ENCODE data around the gene HOXC13. TPM values are rescaled to one million over a fixed set of nuclear protein-coding genes. Genes with fewer than 3 reads are reported as not detected.

HOXC13 gene
- total and polyA plus RNA-seq, 2 donors (not counting 1 experiment from before 2014, with no cell fraction given) = not detected

DNA sequence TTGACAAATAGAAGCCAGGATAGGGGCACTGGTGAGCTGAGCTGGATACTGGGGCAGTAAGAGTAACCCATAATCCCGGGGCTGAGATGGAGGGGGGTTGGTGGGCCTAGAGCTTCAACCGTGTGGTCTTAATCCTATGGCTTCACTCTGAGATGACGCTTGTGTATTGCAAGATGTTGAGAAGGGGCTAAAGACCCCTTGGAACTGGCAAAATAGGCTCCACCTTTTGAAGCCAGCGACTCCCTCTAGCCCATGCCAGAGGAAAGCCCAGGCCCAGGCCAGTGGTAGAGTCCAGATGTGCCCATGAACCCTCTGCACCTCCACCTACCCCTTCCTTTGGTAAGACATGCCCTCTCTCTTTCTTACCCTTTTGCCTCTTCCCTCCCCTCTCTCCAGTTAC is 20.7 kb downstream of the HOXC13 start:
- TF ChIP-seq, protein P1, sequence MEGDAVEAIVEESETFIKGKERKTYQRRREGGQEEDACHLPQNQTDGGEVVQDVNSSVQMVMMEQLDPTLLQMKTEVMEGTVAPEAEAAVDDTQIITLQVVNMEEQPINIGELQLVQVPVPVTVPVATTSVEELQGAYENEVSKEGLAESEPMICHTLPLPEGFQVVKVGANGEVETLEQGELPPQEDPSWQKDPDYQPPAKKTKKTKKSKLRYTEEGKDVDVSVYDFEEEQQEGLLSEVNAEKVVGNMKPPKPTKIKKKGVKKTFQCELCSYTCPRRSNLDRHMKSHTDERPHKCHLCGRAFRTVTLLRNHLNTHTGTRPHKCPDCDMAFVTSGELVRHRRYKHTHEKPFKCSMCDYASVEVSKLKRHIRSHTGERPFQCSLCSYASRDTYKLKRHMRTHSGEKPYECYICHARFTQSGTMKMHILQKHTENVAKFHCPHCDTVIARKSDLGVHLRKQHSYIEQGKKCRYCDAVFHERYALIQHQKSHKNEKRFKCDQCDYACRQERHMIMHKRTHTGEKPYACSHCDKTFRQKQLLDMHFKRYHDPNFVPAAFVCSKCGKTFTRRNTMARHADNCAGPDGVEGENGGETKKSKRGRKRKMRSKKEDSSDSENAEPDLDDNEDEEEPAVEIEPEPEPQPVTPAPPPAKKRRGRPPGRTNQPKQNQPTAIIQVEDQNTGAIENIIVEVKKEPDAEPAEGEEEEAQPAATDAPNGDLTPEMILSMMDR (conservative IDR thresholded peaks at IDR 0.05 in 1 of 2, IDR thresholded peaks at IDR 0.05 in 1 of 2; ENCODE audit: low read depth in 1 of 2, low read length in 2 of 2) = no peak
- TF ChIP-seq EZH2 (IDR thresholded peaks at IDR 0.05; ENCODE audit: low read length, missing control alignments) = no peak
- Histone ChIP-seq H3K27me3 (ENCODE audit: control insufficient read depth, insufficient read depth, low read length) (peaks cover 93% of the 10 kb centered on the region), H2AFZ (ENCODE audit: low read length) (no peak overlapping the region), H3K4me2 (ENCODE audit: extremely low read depth, insufficient read depth, low read length) (no peak overlapping the region), H3K9ac (ENCODE audit: insufficient read depth, low read length) (no peak overlapping the region), H3K27ac (ENCODE audit: insufficient read depth, low read length) (no peak overlapping the region), H3K4me3 (replicated peaks in 1 of 4; ENCODE audit: control extremely low read depth in 1 of 4, insufficient read depth in 1 of 4, low read depth in 3 of 4, low read length in 4 of 4) (no peak overlapping the region), H3K79me2 (ENCODE audit: control insufficient read depth, insufficient read depth, low read length) (no peaks in the 10 kb centered on the region), H3K36me3 (ENCODE audit: control insufficient read depth, insufficient read depth, low read length) (no peaks in the 10 kb centered on the region), H3K9me3 (ENCODE audit: control insufficient read depth, insufficient read depth, low read depth, low read length) (no peaks in the 10 kb centered on the region), H4K20me1 (ENCODE audit: control insufficient read depth, extremely low read depth, insufficient read depth, low read length) (no peaks in the 10 kb centered on the region), H3K4me1 (ENCODE audit: control insufficient read depth, extremely low read depth, insufficient read depth, low read length) (no peaks in the 10 kb centered on the region)
- no peak for DNase-seq (ENCODE audit: low read depth in 2 of 2)

DNA sequence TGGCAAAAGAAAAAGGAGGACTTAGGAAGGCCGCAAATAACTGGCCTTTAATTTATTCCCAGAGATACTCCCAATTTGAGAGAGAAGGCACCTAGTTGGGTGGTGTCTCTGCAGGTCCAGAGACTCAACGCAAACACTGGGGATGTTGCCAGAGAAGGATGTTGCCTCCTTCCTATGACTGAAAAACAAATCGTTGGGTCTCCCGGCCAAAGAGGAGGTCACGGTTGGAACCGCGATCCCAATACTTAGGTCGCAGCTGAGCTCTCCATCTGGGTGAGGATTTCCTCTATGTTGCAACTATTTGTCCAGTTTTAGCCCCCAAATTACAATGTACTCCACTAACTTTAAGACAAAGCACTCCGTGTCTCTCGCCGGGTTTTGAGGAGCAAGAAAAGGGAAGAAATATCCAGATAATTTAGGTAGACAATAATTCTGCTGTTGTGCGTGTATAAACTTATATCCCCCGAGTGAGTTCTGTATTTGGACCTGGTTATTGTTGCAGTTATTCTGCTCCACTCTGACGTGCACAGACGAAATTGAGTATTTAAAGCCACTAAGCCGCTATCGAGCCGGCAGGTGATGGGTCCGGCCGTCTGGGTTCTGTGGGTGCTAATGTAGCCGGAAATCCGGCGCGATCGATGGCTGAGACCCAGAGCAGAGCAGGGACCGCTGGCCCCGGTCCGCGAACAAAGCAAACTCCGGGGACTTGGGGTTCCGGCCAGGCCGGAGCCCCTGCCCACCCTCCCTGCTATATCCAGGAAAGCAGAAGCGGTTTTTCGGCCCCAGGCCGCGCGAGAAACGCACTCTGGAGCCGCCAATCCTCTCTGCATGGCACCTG is 21.8 kb downstream of the HOXC13 start:
- peak; percentile 72 for TF ChIP-seq EZH2 (IDR thresholded peaks at IDR 0.05; ENCODE audit: low read length, missing control alignments)
- TF ChIP-seq, protein P1 (conservative IDR thresholded peaks at IDR 0.05 in 1 of 2, IDR thresholded peaks at IDR 0.05 in 1 of 2; ENCODE audit: low read depth in 1 of 2, low read length in 2 of 2) = no peak
- no peak overlapping the region for H3K27ac ChIP-seq (ENCODE audit: insufficient read depth, low read length)
- H3K9me3 ChIP-seq (ENCODE audit: control insufficient read depth, insufficient read depth, low read depth, low read length) = no peaks in the 10 kb centered on the region
- no peaks in the 10 kb centered on the region for H3K79me2 ChIP-seq (ENCODE audit: control insufficient read depth, insufficient read depth, low read length)
- H3K9ac ChIP-seq (ENCODE audit: insufficient read depth, low read length) = no peak overlapping the region
- peaks cover 95% of the 10 kb centered on the region for H3K27me3 ChIP-seq (ENCODE audit: control insufficient read depth, insufficient read depth, low read length)
- DNase-seq (ENCODE audit: low read depth in 2 of 2) = no peak
- H3K36me3 ChIP-seq (ENCODE audit: control insufficient read depth, insufficient read depth, low read length) = no peaks in the 10 kb centered on the region
- no peak overlapping the region for H3K4me3 ChIP-seq (replicated peaks in 1 of 4; ENCODE audit: control extremely low read depth in 1 of 4, insufficient read depth in 1 of 4, low read depth in 3 of 4, low read length in 4 of 4)
- H3K4me1 ChIP-seq (ENCODE audit: control insufficient read depth, extremely low read depth, insufficient read depth, low read length) = no peaks in the 10 kb centered on the region
- H2AFZ ChIP-seq (ENCODE audit: low read length) = no peak overlapping the region
- no peaks in the 10 kb centered on the region for H4K20me1 ChIP-seq (ENCODE audit: control insufficient read depth, extremely low read depth, insufficient read depth, low read length)
- H3K4me2 ChIP-seq (ENCODE audit: extremely low read depth, insufficient read depth, low read length) = no peak overlapping the region

DNA sequence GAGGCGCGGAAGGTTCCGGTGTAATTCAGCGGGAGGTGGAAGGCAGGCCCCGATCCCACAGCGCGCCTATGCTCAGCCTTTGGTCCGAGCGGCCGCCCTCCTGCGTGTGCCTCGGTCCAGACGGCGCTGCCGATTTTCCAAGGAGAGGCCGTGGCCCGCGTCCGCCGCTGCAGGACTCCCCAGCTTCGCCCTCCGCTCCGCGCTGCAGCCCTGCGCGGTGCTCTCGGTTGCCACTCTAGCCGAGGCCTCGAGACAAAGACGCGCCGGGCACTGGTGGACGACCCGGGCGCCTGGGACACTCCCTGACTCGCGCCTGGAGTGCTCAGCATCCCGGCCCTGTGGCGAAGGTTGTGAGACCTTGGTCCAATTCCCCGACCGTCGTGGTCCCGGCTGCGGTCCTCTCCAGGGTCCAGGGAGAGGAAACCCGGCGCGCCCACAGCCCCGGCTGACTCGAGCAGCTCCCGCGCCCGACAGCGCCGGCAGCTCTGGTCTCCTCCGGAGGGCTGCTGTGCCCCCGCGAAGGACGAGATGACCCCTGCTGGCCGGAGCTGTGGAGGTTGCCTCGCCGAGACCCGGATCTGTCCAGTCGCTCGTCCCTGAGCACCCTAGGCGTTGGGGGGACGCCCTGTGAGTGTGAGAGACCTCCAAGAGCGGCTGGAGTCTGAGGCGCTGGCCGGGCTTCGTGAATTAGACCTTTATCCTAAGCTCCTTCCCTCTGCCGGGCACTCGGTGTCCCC is 22.6 kb downstream of the HOXC13 start:
- H4K20me1 ChIP-seq (ENCODE audit: control insufficient read depth, extremely low read depth, insufficient read depth, low read length) = no peaks in the 10 kb centered on the region
- H3K27ac ChIP-seq (ENCODE audit: insufficient read depth, low read length) = no peak overlapping the region
- no peak overlapping the region for H3K9ac ChIP-seq (ENCODE audit: insufficient read depth, low read length)
- H2AFZ ChIP-seq (ENCODE audit: low read length) = no peak overlapping the region
- H3K79me2 ChIP-seq (ENCODE audit: control insufficient read depth, insufficient read depth, low read length) = no peaks in the 10 kb centered on the region
- TF ChIP-seq, protein P1 (conservative IDR thresholded peaks at IDR 0.05 in 1 of 2, IDR thresholded peaks at IDR 0.05 in 1 of 2; ENCODE audit: low read depth in 1 of 2, low read length in 2 of 2) = no peak
- peak; percentile 78 for TF ChIP-seq EZH2 (IDR thresholded peaks at IDR 0.05; ENCODE audit: low read length, missing control alignments)
- no peaks in the 10 kb centered on the region for H3K9me3 ChIP-seq (ENCODE audit: control insufficient read depth, insufficient read depth, low read depth, low read length)
- H3K27me3 ChIP-seq (ENCODE audit: control insufficient read depth, insufficient read depth, low read length) = peaks cover 95% of the 10 kb centered on the region
- H3K4me1 ChIP-seq (ENCODE audit: control insufficient read depth, extremely low read depth, insufficient read depth, low read length) = no peaks in the 10 kb centered on the region
- no peak for DNase-seq (ENCODE audit: low read depth in 2 of 2)
- H3K4me3 ChIP-seq (replicated peaks in 1 of 4; ENCODE audit: control extremely low read depth in 1 of 4, insufficient read depth in 1 of 4, low read depth in 3 of 4, low read length in 4 of 4) = no peak overlapping the region
- no peaks in the 10 kb centered on the region for H3K36me3 ChIP-seq (ENCODE audit: control insufficient read depth, insufficient read depth, low read length)
- H3K4me2 ChIP-seq (ENCODE audit: extremely low read depth, insufficient read depth, low read length) = no peak overlapping the region

All from fibroblast of lung (primary cell).